K562 (cell line): ENCODE results near the gene PARD3. TPM values are rescaled to one million over a fixed set of nuclear protein-coding genes. Genes with fewer than 3 reads are reported as not detected.

ENCODE experiments used
- CHCHD3 ChIP-seq: fragments of 250-450 bp; sonication (Bioruptor Pico); IDR thresholded peaks from 2 replicates; pipeline ENCODE4 v2.1.2; 2022; ENCODE audit warnings: mild to moderate bottlenecking
- polyA plus RNA-seq, 8 experiments: library from polyadenylated mRNA; depleted of rRNA in 4 of 8; stranded (reverse) in 5 of 8; unstranded in 3 of 8; fragments of >200 nt; fragmentation: Nextera tagmentation in 2 of 8; fragmentation: Illumina TruSeq in 1 of 8; extraction: Ambion mirVana in 2 of 8; extraction: Trizol in 1 of 8; gene quantifications; 2 replicates each; pipeline versions ENCODE4 v1.2.1 to v1.2.3, GENCODE V29; 2011 to 2014; ENCODE audit warnings: inconsistent platforms in 1 of 8, missing spikeins in 1 of 8
- total RNA-seq, 7 experiments: library from RNA; depleted of rRNA in 6 of 7; stranded (reverse); fragments of >200 nt in 6 of 7; fragmentation: Illumina TruSeq in 2 of 7; extraction: Trizol in 2 of 7; gene quantifications; 2 replicates each; pipeline versions ENCODE4 v1.2.1 to v1.2.3, GENCODE V29; 2011 to 2021; ENCODE audit warnings: low replicate concordance in 1 of 7
- TF ChIP-seq, protein P1 (sequence below), 2 experiments: fragments of 450-650 bp in 1 of 2; sonication (generic) in 1 of 2; formaldehyde crosslinking in 1 of 2; IDR thresholded peaks; 2 replicates each; pipeline versions ENCODE4 v1.7.1 to v1.9.0; 2016 to 2022; ENCODE audit warnings: inconsistent platforms in 1 of 2, mild to moderate bottlenecking in 1 of 2, missing genetic modification reagents in 1 of 2

The PARD3 gene
- total and polyA plus RNA-seq, 9 of the 15 experiments (the other 6 are each of a cell fraction or from before 2014, with no cell fraction given) = 2.7 to 11.7 (median 7.7) TPM

DNA sequence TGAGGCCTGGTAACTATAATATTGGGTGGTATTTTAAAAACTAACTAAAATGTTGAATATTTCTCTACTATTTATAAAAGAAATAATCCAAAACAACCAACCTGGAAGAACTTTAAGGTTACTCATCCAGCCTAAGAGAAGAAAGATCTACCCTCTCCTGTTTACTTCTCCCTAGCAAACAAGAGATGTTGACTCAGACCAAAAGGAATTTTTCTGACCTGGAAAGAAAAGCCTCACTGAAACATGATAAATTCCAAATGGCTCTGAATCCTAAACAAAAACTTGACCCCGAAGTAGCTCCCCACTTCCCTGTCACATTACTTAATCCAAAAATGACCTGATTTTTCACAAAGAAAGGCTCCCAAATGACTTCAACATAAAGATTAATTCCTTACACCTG lies 101.2 kb downstream of the PARD3 start (continued):
- TF ChIP-seq, protein P1, sequence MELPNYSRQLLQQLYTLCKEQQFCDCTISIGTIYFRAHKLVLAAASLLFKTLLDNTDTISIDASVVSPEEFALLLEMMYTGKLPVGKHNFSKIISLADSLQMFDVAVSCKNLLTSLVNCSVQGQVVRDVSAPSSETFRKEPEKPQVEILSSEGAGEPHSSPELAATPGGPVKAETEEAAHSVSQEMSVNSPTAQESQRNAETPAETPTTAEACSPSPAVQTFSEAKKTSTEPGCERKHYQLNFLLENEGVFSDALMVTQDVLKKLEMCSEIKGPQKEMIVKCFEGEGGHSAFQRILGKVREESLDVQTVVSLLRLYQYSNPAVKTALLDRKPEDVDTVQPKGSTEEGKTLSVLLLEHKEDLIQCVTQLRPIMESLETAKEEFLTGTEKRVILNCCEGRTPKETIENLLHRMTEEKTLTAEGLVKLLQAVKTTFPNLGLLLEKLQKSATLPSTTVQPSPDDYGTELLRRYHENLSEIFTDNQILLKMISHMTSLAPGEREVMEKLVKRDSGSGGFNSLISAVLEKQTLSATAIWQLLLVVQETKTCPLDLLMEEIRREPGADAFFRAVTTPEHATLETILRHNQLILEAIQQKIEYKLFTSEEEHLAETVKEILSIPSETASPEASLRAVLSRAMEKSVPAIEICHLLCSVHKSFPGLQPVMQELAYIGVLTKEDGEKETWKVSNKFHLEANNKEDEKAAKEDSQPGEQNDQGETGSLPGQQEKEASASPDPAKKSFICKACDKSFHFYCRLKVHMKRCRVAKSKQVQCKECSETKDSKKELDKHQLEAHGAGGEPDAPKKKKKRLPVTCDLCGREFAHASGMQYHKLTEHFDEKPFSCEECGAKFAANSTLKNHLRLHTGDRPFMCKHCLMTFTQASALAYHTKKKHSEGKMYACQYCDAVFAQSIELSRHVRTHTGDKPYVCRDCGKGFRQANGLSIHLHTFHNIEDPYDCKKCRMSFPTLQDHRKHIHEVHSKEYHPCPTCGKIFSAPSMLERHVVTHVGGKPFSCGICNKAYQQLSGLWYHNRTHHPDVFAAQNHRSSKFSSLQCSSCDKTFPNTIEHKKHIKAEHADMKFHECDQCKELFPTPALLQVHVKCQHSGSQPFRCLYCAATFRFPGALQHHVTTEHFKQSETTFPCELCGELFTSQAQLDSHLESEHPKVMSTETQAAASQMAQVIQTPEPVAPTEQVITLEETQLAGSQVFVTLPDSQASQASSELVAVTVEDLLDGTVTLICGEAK (IDR thresholded peaks at IDR 0.05) = no peak
- TF ChIP-seq, protein P1 (CRISPR knock-in tag; IDR thresholded peaks at IDR 0.05) = no peak
- no peak for TF ChIP-seq CHCHD3 (CRISPR knock-in tag)
